GM10248 (cell line): ENCODE results near the gene DYSF.

Experiments
- CTCF ChIA-PET: fragments of 300-600 bp; sonication (Branson Sonifier 250); formaldehyde crosslinking; extraction: SDS; loops from one replicate; lab custom pipeline; 2021; ENCODE audit warnings: antibody characterized with exemption; lab: Yijun Ruan, JAX
- POLR2A ChIA-PET: fragments of 350-650 bp; sonication (Branson Sonifier 250); formaldehyde crosslinking; extraction: SDS; loops from one replicate; lab custom pipeline; 2020; ENCODE audit warnings: antibody characterized with exemption; lab: Yijun Ruan, JAX
- DNase-seq: peaks from one replicate; pipeline ENCODE4 v3.0.0; 2012; ENCODE audit errors: extremely low spot score
- CTCF ChIP-seq: IDR thresholded peaks from 2 replicates; pipeline ENCODE4 v1.5.1; 2012; ENCODE audit warnings: mild to moderate bottlenecking, low read depth; ENCODE audit errors: extremely low read depth, missing control alignments, control extremely low read depth

The DYSF gene

GRCh38 chr2:71552356-71552755 is 99.0 kb downstream of the DYSF start:
- no peak for TF ChIP-seq CTCF
- POLR2A ChIA-PET: no interaction called here
- CTCF ChIA-PET: interaction anchor here (0.9 to 2.4 kb wide), 7 partner anchors 9 to 1027 kb away, joined by 3 to 8 read pairs (median 3); no protein-coding TSS in a partner anchor
- DNase-seq: no peak

GRCh38 chr2:71552861-71553301 is 99.5 kb downstream of the DYSF start:
- ChIA-PET CTCF (interaction anchor here (0.9 to 2.4 kb wide), 5 partner anchors 17 to 1027 kb away, joined by 3 to 8 read pairs (median 3); no protein-coding TSS in a partner anchor), POLR2A (no interaction called here)
- DNase-seq: no peak
- no peak for TF ChIP-seq CTCF

- TF ChIP-seq CTCF: no peak
- ChIA-PET POLR2A (no interaction called here), CTCF (interaction anchor here (1.2 kb wide), 1 partner anchor 45 kb away, joined by 3 read pairs; no protein-coding TSS in a partner anchor)
- DNase-seq: no peak
Measured at GRCh38 chr2:71554028-71554705, 100.8 kb downstream of the DYSF start.

- no peak for DNase-seq
- CTCF ChIA-PET: interaction anchor here (0.8 to 1.2 kb wide), 2 partner anchors 45 to 99 kb away, joined by 3 read pairs; no protein-coding TSS in a partner anchor
- no peak for TF ChIP-seq CTCF
- POLR2A ChIA-PET: no interaction called here
Measured at GRCh38 chr2:71554706-71555056, 101.3 kb downstream of the DYSF start.

GRCh38 chr2:71555798-71556454 is 102.6 kb downstream of the DYSF start:
- POLR2A ChIA-PET: interaction anchor here (0.5 kb wide), 1 partner anchor 320 kb away, joined by 3 read pairs; no protein-coding TSS in a partner anchor
- TF ChIP-seq CTCF: no peak
- CTCF ChIA-PET: interaction anchor here (0.9 to 2.3 kb wide), 4 partner anchors 8 to 594 kb away, joined by 3 to 8 read pairs (median 4); no protein-coding TSS in a partner anchor
- no peak for DNase-seq

GRCh38 chr2:71556692-71557250 is 103.4 kb downstream of the DYSF start:
- CTCF ChIA-PET: interaction anchor here (0.9 to 2.3 kb wide), 4 partner anchors 9 to 593 kb away, joined by 3 to 8 read pairs (median 4); no protein-coding TSS in a partner anchor
- no peak for TF ChIP-seq CTCF
- DNase-seq: no peak
- POLR2A ChIA-PET: interaction anchor here (0.5 kb wide), 1 partner anchor 321 kb away, joined by 3 read pairs; no protein-coding TSS in a partner anchor
